A549 (cell line): Measurements from ENCODE around the gene EGLN2. TPM values are rescaled to one million over a fixed set of nuclear protein-coding genes. Genes with fewer than 3 reads are reported as not detected.
A peak's percentile ranks its signal among the peaks of the same experiment; 100 is the strongest.

ENCODE experiments used
- ATOH8 ChIP-seq: fragments of 250-450 bp; sonication (Bioruptor Pico); IDR thresholded peaks from 2 replicates; pipeline ENCODE4 v1.5.0; 2020; ENCODE audit warnings: low read depth, mild to moderate bottlenecking, moderate library complexity
- CBX8 ChIP-seq: fragments of 200-600 bp; sonication (generic); IDR thresholded peaks from 2 replicates; pipeline ENCODE4 v1.6.1; 2016
- EP300 ChIP-seq, 2 experiments: fragments of >200 bp; sonication (Bioruptor Twin); formaldehyde crosslinking; IDR thresholded peaks; 2 replicates in 1 of 2; 3 replicates in 1 of 2; pipeline ENCODE4 v1.6.1; 2016 to 2017
- FOSB ChIP-seq: fragments of 250-450 bp; sonication (Bioruptor Pico); IDR thresholded peaks from 2 replicates; pipeline ENCODE4 v1.5.0; 2020; ENCODE audit warnings: mild to moderate bottlenecking, moderate library complexity
- FOXS1 ChIP-seq: fragments of 250-450 bp; sonication (Bioruptor Pico); IDR thresholded peaks from 2 replicates; pipeline ENCODE4 v1.5.0; 2020; ENCODE audit warnings: mild to moderate bottlenecking, moderate library complexity
- HEYL ChIP-seq: fragments of 250-450 bp; sonication (Bioruptor Pico); IDR thresholded peaks from 2 replicates; pipeline ENCODE4 v1.8.0; 2021; ENCODE audit warnings: mild to moderate bottlenecking, moderate library complexity
- HOXB13 ChIP-seq: fragments of 250-450 bp; sonication (Bioruptor Pico); IDR thresholded peaks from 2 replicates; pipeline ENCODE4 v1.5.0; 2020; ENCODE audit warnings: low read depth, mild to moderate bottlenecking, moderate library complexity
- HOXB5 ChIP-seq: fragments of 250-450 bp; sonication (Bioruptor Pico); IDR thresholded peaks from 2 replicates; pipeline ENCODE4 v1.5.0; 2020; ENCODE audit warnings: mild to moderate bottlenecking, moderate library complexity
- JUNB ChIP-seq: fragments of >200 bp; sonication (Bioruptor Twin); formaldehyde crosslinking; IDR thresholded peaks from 2 replicates; pipeline ENCODE4 v1.6.1; 2016
- KDM1A ChIP-seq: fragments of 200-600 bp; sonication (generic); IDR thresholded peaks from 2 replicates; pipeline ENCODE4 v1.6.1; 2016; ENCODE audit warnings: low read depth, mild to moderate bottlenecking
- MAFK ChIP-seq: fragments of 450-650 bp; IDR thresholded peaks from 2 replicates; pipeline ENCODE4 v1.6.1; 2014; ENCODE audit not compliant: partially characterized antibody
- NPAS2 ChIP-seq: fragments of 250-450 bp; sonication (Bioruptor Pico); IDR thresholded peaks from 2 replicates; pipeline ENCODE4 v1.8.0; 2022; ENCODE audit warnings: mild to moderate bottlenecking, moderate library complexity, borderline replicate concordance
- NR3C1 ChIP-seq: fragments of >200 bp; sonication (Bioruptor Twin); formaldehyde crosslinking; IDR thresholded peaks from 3 replicates; pipeline ENCODE4 v1.6.1; 2017
- PHF8 ChIP-seq: fragments of 200-600 bp; sonication (generic); IDR thresholded peaks from 2 replicates; pipeline ENCODE4 v1.6.1; 2016; ENCODE audit warnings: low read depth, mild to moderate bottlenecking, antibody characterized with exemption, moderate library complexity, borderline replicate concordance
- POLR2AphosphoS2 ChIP-seq: conservative IDR thresholded peaks from 2 replicates; pipeline ENCODE4 v1.6.1; 2012; ENCODE audit warnings: low read length, improper control_type of control experiment, inconsistent platforms
- RAD21 ChIP-seq, 2 experiments: fragments of >200 bp in 1 of 2; sonication (Bioruptor Twin) in 1 of 2; formaldehyde crosslinking in 1 of 2; IDR thresholded peaks in 1 of 2; conservative IDR thresholded peaks in 1 of 2; 2 replicates in 1 of 2; 3 replicates in 1 of 2; pipeline ENCODE4 v1.6.1; 2012 to 2018; ENCODE audit warnings: inconsistent platforms in 1 of 2
- REST ChIP-seq: fragments of 200-600 bp; sonication (generic); IDR thresholded peaks from 2 replicates; pipeline ENCODE4 v1.6.1; 2016; ENCODE audit warnings: antibody characterized with exemption, mild to moderate bottlenecking, moderate library complexity
- RNF2 ChIP-seq: fragments of 200-600 bp; sonication (generic); IDR thresholded peaks from 2 replicates; pipeline ENCODE4 v1.6.1; 2016; ENCODE audit warnings: low read depth, mild to moderate bottlenecking, antibody characterized with exemption, moderate library complexity, borderline replicate concordance
- TFCP2L1 ChIP-seq: fragments of 250-450 bp; sonication (Bioruptor Pico); IDR thresholded peaks from 2 replicates; pipeline ENCODE4 v1.5.0; 2021; ENCODE audit warnings: mild to moderate bottlenecking
- TP53 ChIP-seq: fragments of 250-450 bp; sonication (Bioruptor Pico); IDR thresholded peaks from 2 replicates; pipeline ENCODE4 v1.5.0; 2021; ENCODE audit warnings: mild to moderate bottlenecking, moderate library complexity
- ZFP36 ChIP-seq: fragments of 450-650 bp; IDR thresholded peaks from 2 replicates; pipeline ENCODE4 v1.6.1; 2014; ENCODE audit warnings: borderline replicate concordance; ENCODE audit not compliant: partially characterized antibody
- ZNF302 ChIP-seq: fragments of 250-450 bp; sonication (Bioruptor Pico); IDR thresholded peaks from 2 replicates; pipeline ENCODE4 v1.9.0; 2021; ENCODE audit warnings: inconsistent platforms, mild to moderate bottlenecking, moderate library complexity
- ZSCAN20 ChIP-seq: fragments of 250-450 bp; sonication (Bioruptor Pico); IDR thresholded peaks from 2 replicates; pipeline ENCODE4 v1.8.0; 2022; ENCODE audit warnings: mild to moderate bottlenecking, moderate library complexity
- polyA plus RNA-seq, 4 experiments: library from polyadenylated mRNA; depleted of rRNA in 3 of 4; stranded (reverse); fragments of >200 nt; fragmentation: RNase III in 1 of 4; extraction: RNeasy Plus Mini Kit Qiagen cat#74134 plus additional on column Dnase treatment in 1 of 4; gene quantifications; 2 replicates in 3 of 4; 3 replicates in 1 of 4; pipeline ENCODE4 v1.2.3, GENCODE V29; 2011 to 2017
- TF ChIP-seq, protein P1 (sequence below): IDR thresholded peaks from 2 replicates; pipeline ENCODE4 v1.6.1; 2012; ENCODE audit warnings: low read depth, borderline replicate concordance
- TF ChIP-seq, protein P2 (sequence below): IDR thresholded peaks from 2 replicates; pipeline ENCODE4 v1.6.1; 2012

The EGLN2 gene
- polyA plus RNA-seq, 2 of the 4 experiments (the other 2 are of a cell fraction) = 34.7 to 81.4 TPM

- TF ChIP-seq REST (peak; percentile 55), TFCP2L1 (CRISPR knock-in tag) (peak; percentile 92), POLR2AphosphoS2 (no peak), FOXS1 (CRISPR knock-in tag) (0 out of 2 replicates have a peak, but pooled peaks have one; percentile 1), RAD21 (conservative IDR thresholded peaks at IDR 0.05 in 1 of 2, IDR thresholded peaks at IDR 0.05 in 1 of 2) (no peak), NPAS2 (CRISPR knock-in tag) (no peak), ZFP36 (no peak), HEYL (CRISPR knock-in tag) (no peak), PHF8 (peak; percentile 66; the same call in 1 of the 2 replicates), KDM1A (no peak), ZNF302 (no peak), HOXB5 (CRISPR knock-in tag) (0 out of 2 replicates have a peak, but pooled peaks have one; percentile 21), ZSCAN20 (CRISPR knock-in tag) (no peak), RNF2 (no peak), FOSB (CRISPR knock-in tag) (no peak), TP53 (peak; percentile 46), ATOH8 (CRISPR knock-in tag) (no peak), HOXB13 (CRISPR knock-in tag) (no peak), JUNB (no peak), EP300 (IDR thresholded peaks at IDR 0.05) (no peak), NR3C1 (no peak), MAFK (no peak), CBX8 (no peak)
- TF ChIP-seq, protein P1, sequence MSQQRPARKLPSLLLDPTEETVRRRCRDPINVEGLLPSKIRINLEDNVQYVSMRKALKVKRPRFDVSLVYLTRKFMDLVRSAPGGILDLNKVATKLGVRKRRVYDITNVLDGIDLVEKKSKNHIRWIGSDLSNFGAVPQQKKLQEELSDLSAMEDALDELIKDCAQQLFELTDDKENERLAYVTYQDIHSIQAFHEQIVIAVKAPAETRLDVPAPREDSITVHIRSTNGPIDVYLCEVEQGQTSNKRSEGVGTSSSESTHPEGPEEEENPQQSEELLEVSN = peak; percentile 93
- TF ChIP-seq, protein P2, sequence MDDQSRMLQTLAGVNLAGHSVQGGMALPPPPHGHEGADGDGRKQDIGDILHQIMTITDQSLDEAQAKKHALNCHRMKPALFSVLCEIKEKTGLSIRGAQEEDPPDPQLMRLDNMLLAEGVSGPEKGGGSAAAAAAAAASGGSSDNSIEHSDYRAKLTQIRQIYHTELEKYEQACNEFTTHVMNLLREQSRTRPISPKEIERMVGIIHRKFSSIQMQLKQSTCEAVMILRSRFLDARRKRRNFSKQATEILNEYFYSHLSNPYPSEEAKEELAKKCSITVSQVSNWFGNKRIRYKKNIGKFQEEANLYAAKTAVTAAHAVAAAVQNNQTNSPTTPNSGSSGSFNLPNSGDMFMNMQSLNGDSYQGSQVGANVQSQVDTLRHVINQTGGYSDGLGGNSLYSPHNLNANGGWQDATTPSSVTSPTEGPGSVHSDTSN = no peak; the same call in 1 of the 2 replicates
Measured at GRCh38 chr19:40750874-40751537, 48.0 kb upstream of the EGLN2 start, which contains the start of gene SNRPA (continued).
